ENCODE measurements around the gene HIC2. TPM values are rescaled to one million over a fixed set of nuclear protein-coding genes. Genes with fewer than 3 reads are reported as not detected.
"Not testable (repeated sequence)": the region's sequence is repeated elsewhere in the genome, so short reads cannot be mapped to it uniquely, and the experiment has no call there.

HIC2 gene
- total RNA-seq, 4 donors from 2014 or later: 3.3 to 5.2 (median 4.6) TPM

GRCh38 chr22:21498489-21498888 lies 81.3 kb downstream of the HIC2 start:
- H3K4me1 ChIP-seq; intact Hi-C loops (cut with DNase I); H3K27me3 ChIP-seq; H3K9me3 ChIP-seq; H3K36me3 ChIP-seq; DNase-seq; H3K27ac ChIP-seq; H3K4me3 ChIP-seq: not testable (repeated sequence)
- WGBS, 2 donors: no CpG with 5 or more reads among the region's 7 CpGs

DNA sequence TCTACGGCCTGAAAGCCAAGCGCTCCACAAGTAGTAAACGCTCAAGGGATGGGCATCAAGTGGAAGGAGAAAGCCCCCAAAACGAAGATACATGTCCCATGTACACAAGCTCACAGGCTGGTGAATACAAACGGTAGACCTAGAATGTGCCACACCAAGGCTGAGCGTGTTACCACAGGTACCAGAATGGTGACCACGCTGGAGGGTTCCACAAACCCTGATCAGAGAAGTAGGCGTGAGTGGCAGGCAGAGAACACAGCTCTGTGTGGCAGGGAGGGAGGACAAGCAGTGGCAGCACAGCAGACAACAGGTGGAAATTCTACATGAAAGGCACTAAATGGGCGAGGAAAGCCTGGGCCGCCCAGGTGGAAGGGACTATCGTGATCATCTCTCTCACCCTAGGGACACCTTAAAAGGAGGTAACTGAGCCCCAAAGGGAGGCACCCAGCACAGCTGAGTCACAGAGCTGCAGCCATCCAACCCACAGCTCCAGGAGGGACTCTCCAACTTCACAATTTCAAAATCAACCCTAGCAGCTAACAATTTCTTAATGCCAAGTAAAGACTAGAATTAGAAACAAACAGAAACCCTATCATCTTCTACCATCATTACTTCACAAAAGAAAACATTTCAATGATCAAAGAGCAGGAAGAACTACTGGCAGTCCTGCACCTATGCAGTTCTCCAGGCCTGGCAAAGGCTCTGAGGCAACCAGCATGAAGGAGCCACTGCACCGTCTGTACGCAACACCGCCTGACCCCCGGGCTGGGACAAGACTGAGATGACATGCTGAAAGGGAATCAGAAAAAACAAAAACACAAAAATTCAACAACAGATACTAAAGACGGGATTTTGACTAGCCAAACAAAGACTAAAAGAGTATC lies 82.7 kb downstream of the HIC2 start:
- H3K4me3 ChIP-seq; DNase-seq; H3K9me3 ChIP-seq; H3K27me3 ChIP-seq; H3K4me1 ChIP-seq; H3K36me3 ChIP-seq; H3K27ac ChIP-seq; intact Hi-C loops (cut with DNase I): not testable (repeated sequence)
- no CpG with 5 or more reads among the region's 16 CpGs for WGBS, 2 donors

Small RNA genes lying within 50 kb of the gene (small RNA-seq; reads per million reads assigned to genes)
- gene RF00492 (0 reads per million in 4 donors), gene RN7SKP63 (0 reads per million in 4 donors)

Other genes starting within 250 kb of the HIC2 start
- gene RIMBP3B, start 33.6 kb upstream of the HIC2 start, total RNA-seq: not detected
- gene TMEM191C, start 50.0 kb downstream of the HIC2 start, total RNA-seq: 10 to 100 TPM in 1 of 4 donors, 1 to 10 TPM in 1, under 1 TPM in 2; 0.22 to 13.8 (median 4.7) TPM
- not detected for gene RIMBP3C, start 134.1 kb downstream of the HIC2 start, total RNA-seq
- gene UBE2L3, start 150.3 kb downstream of the HIC2 start, total RNA-seq: 10 to 100 TPM; 34.7 to 53.8 (median 44.7) TPM
- 10 to 100 TPM; 34.1 to 53.8 (median 39.6) TPM for gene YDJC, start 212.7 kb downstream of the HIC2 start, total RNA-seq
- gene CCDC116, start 215.4 kb downstream of the HIC2 start, total RNA-seq: 1 to 10 TPM in 1 of 4 donors, not detected in 3; 1.9 TPM
- gene SDF2L1, start 224.9 kb downstream of the HIC2 start, total RNA-seq: 10 to 100 TPM; 19.6 to 29.7 (median 24.6) TPM
- gene PPIL2, start 248.6 kb downstream of the HIC2 start, total RNA-seq: 10 to 100 TPM; 20.9 to 53.6 (median 49.7) TPM

Measured in esophagus squamous epithelium (tissue), 5 donors.